RWPE1 (cell line): ENCODE results near the gene RAI14.

Experiments
- CTCF ChIA-PET: fragments of 350-600 bp; sonication (Branson Sonifier 250); formaldehyde crosslinking; extraction: SDS; loops from one replicate; lab custom pipeline; 2021; lab: Yijun Ruan, JAX
- POLR2A ChIA-PET: fragments of 400-600 bp; formaldehyde crosslinking; extraction: SDS; loops from one replicate; lab custom pipeline; 2020; ENCODE audit warnings: antibody characterized with exemption; ENCODE audit not compliant: low non-redundant PET; lab: Yijun Ruan, JAX
- DNase-seq: peaks from one replicate; pipeline ENCODE4 v3.0.0; 2012; ENCODE audit warnings: low spot score
- H3K27ac ChIP-seq: fragments of 450-650 bp; 2 replicates; pipeline ENCODE4 v1.5.1; 2017
- TF ChIP-seq, protein P1 (sequence below): fragments of 450-650 bp; conservative IDR thresholded peaks from 2 replicates; pipeline ENCODE4 v1.5.1; 2017; ENCODE audit warnings: low read depth, mild to moderate bottlenecking

The RAI14 gene

GRCh38 chr5:34630596-34630995 lies 25.5 kb upstream of the RAI14 start:
- POLR2A ChIA-PET, result no interaction called here
- no peak overlapping the region for H3K27ac ChIP-seq
- TF ChIP-seq, protein P1, sequence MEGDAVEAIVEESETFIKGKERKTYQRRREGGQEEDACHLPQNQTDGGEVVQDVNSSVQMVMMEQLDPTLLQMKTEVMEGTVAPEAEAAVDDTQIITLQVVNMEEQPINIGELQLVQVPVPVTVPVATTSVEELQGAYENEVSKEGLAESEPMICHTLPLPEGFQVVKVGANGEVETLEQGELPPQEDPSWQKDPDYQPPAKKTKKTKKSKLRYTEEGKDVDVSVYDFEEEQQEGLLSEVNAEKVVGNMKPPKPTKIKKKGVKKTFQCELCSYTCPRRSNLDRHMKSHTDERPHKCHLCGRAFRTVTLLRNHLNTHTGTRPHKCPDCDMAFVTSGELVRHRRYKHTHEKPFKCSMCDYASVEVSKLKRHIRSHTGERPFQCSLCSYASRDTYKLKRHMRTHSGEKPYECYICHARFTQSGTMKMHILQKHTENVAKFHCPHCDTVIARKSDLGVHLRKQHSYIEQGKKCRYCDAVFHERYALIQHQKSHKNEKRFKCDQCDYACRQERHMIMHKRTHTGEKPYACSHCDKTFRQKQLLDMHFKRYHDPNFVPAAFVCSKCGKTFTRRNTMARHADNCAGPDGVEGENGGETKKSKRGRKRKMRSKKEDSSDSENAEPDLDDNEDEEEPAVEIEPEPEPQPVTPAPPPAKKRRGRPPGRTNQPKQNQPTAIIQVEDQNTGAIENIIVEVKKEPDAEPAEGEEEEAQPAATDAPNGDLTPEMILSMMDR, result no peak
- CTCF ChIA-PET, result no interaction called here
- DNase-seq, result no peak

DNA sequence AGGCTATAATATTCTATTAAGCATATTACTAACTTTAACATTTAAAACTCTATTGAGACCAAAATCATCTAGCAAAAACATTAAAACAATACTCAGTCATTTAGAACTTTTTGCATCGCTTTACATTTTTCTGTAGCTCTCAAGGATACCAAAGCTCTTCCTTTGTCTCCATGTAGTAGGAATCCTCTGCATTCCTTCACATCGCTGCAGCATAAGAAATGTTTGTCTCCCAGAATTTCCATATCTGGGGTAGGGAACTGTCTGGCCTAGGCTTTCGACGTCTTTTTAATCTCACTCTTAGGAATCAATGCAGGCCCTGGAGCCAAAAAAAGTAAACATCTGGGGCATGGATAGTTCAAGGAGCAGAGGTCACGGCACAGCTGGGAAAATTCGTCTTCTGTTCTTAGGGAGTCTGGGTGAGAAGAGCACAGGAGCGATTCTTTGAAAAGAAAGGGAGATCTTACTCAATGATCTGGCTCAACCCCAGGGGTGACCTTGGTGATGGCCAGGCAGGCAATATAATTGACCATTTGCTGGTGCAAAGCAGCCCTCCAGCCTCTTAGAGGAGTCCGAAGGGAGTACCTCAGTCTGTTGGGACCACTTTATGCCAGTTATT lies 23.2 kb upstream of the RAI14 start:
- no peak for DNase-seq
- H3K27ac ChIP-seq, result no peak overlapping the region
- ChIA-PET CTCF (no interaction called here), POLR2A (no interaction called here)
- TF ChIP-seq, protein P1, result no peak

GRCh38 chr5:34639852-34640626 lies 16.1 kb upstream of the RAI14 start:
- TF ChIP-seq, protein P1, result no peak
- CTCF ChIA-PET, result no interaction called here
- H3K27ac ChIP-seq, result no peak overlapping the region
- POLR2A ChIA-PET, result no interaction called here
- DNase-seq, result no peak

- ChIA-PET POLR2A (no interaction called here), CTCF (interaction anchor here (0.5 kb wide), 1 partner anchor 1225 kb away, joined by 6 read pairs; no protein-coding TSS in a partner anchor)
- TF ChIP-seq, protein P1, result no peak
- no peak overlapping the region for H3K27ac ChIP-seq
- DNase-seq, result no peak
These were observed 7.9 kb upstream of the RAI14 start for GRCh38 chr5:34648039-34648839.

DNA sequence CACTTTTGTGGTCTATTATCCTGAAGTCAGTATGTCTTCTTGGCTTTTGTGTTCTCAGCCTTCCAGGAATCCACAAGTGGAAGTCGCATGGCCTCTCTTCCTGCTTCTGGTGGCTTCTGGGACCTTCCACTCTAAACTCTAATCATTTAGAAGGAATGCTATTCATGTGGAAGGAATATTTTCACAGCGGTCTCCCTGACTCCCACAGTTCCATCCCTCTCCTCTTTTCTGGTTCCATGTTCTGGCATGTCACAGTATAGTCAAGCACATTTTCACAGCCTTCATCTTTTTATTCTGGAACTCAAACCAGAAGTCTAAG lies 7.3 kb upstream of the RAI14 start:
- POLR2A ChIA-PET, result no interaction called here
- TF ChIP-seq, protein P1, result no peak
- no peak for DNase-seq
- CTCF ChIA-PET, result interaction anchor here (0.5 kb wide), 1 partner anchor 1226 kb away, joined by 6 read pairs; no protein-coding TSS in a partner anchor
- no peak overlapping the region for H3K27ac ChIP-seq

DNA sequence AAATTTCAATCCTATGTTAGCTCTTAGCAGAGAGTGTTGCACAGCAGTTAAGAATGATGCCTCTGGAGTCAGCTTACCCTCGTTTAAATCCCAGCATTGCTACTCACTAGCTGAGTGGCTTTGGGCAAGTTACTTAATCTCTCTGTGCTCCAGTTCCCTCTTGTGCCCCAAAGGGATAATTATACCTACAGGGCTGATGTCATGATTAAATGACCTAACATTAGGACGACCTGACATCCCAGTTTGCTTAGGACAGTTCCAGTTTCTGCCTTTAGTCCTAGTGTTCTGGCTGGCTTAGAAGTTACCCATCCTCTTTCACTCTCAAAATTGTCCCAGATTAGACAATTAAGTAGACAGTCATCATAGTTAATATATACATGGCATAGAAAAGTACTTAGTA lies 4.3 kb upstream of the RAI14 start:
- CTCF ChIA-PET, result no interaction called here
- TF ChIP-seq, protein P1, result no peak
- H3K27ac ChIP-seq, result no peak overlapping the region
- POLR2A ChIA-PET, result interaction anchor here (0.6 kb wide), 1 partner anchor 72 kb away, joined by 4 read pairs; no protein-coding TSS in a partner anchor
- DNase-seq, result no peak
